MM.1S (cell line): Measurements from ENCODE around the gene TBC1D19.

ENCODE experiments used
- EZH2 ChIP-seq: fragments of 300-600 bp; sonication (generic); optimal IDR thresholded peaks from 2 replicates; pipeline ENCODE3; 2017; ENCODE audit warnings: low read depth, mild to moderate bottlenecking, antibody characterized with exemption, low read length, mixed read lengths
- EZH2phosphoT487 ChIP-seq: fragments of 300-600 bp; sonication (generic); IDR thresholded peaks from 2 replicates; pipeline ENCODE4 v1.6.1; 2018; ENCODE audit warnings: antibody characterized with exemption, low read length
- TF ChIP-seq, protein P1 (sequence below): fragments of 300-600 bp; sonication (generic); IDR thresholded peaks from 2 replicates; pipeline ENCODE4 v1.5.1; 2016; ENCODE audit warnings: antibody characterized with exemption, low read length, mixed read lengths

DNA sequence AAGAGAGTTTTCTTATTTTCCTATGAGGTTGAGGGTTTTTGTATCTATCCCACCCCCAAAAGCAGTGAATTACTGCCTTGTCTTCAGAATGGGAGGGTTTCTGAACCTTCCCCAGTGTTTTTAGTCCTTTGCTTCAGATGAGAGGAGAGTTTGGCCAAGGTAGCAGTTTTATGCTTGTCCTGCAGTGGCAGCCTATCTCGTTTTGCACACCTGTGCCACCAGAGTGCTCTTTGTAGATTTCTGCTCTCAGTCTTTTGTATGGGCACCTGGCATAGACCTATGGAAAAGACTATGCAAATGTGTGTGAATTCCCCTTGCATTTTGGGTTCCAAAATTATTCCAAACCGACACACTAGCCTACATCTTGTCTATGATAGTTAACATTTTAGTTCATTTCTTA lies 5.8 kb downstream of the TBC1D19 start:
- TF ChIP-seq, protein P1, sequence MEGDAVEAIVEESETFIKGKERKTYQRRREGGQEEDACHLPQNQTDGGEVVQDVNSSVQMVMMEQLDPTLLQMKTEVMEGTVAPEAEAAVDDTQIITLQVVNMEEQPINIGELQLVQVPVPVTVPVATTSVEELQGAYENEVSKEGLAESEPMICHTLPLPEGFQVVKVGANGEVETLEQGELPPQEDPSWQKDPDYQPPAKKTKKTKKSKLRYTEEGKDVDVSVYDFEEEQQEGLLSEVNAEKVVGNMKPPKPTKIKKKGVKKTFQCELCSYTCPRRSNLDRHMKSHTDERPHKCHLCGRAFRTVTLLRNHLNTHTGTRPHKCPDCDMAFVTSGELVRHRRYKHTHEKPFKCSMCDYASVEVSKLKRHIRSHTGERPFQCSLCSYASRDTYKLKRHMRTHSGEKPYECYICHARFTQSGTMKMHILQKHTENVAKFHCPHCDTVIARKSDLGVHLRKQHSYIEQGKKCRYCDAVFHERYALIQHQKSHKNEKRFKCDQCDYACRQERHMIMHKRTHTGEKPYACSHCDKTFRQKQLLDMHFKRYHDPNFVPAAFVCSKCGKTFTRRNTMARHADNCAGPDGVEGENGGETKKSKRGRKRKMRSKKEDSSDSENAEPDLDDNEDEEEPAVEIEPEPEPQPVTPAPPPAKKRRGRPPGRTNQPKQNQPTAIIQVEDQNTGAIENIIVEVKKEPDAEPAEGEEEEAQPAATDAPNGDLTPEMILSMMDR: peak; percentile 27
- TF ChIP-seq EZH2phosphoT487: no peak
- TF ChIP-seq EZH2: no peak
